Measurements from ENCODE around the gene IL22RA2.
A peak's percentile ranks its signal among the peaks of the same experiment; 100 is the strongest.
"Not testable (repeated sequence)": the region's sequence is repeated elsewhere in the genome, so short reads cannot be mapped to it uniquely, and the experiment has no call there.

Gene IL22RA2, protein sequence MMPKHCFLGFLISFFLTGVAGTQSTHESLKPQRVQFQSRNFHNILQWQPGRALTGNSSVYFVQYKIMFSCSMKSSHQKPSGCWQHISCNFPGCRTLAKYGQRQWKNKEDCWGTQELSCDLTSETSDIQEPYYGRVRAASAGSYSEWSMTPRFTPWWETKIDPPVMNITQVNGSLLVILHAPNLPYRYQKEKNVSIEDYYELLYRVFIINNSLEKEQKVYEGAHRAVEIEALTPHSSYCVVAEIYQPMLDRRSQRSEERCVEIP

DNA sequence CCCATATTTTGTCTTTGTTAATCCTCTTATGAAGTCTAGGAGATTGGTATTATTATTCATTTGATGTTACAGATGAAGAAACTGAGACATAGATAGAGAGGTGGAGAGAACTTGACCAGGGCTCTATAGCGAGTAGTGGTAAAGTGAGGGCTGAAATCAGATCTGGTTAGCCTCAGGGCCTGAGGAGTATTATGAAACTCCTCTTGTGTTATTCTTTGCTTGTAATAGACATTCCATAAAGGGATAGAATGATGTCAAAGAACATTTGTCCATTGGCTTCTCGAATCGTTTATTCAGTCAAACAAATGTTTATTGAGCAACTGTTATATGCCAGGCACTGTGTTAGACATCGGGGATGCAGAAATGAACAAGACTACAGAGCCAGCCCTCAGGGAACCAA lies at the start of gene IL22RA2:
Gene IL22RA2 (minus strand): TSS at position 144 of the 400 bp plus-strand sequence. CDS start 11,895 bp downstream, outside the sequence.
- no peak for DNase-seq (ENCODE audit: low read depth in 2 of 2)

DNA sequence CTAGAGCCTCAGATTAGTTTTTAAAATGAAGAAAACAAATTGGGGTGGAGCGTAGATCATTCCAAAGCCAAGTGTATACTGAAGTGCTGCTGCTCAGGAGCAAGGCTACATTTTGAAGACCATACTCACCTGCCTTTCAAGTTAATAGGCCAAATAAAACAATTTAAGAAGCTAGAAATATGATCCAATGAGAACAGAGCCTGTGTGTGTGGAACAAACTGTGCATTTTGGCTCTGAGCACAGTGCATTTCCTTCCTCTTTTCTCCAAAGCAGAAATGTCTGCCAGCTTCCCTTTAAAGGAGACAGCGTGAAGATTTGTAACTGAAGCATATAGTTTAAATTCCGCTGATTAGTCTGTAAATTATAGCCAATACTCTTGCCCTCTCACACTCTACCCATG lies 48.9 kb upstream of the IL22RA2 start:
- no peak for DNase-seq (ENCODE audit: low read depth in 2 of 2)

DNA sequence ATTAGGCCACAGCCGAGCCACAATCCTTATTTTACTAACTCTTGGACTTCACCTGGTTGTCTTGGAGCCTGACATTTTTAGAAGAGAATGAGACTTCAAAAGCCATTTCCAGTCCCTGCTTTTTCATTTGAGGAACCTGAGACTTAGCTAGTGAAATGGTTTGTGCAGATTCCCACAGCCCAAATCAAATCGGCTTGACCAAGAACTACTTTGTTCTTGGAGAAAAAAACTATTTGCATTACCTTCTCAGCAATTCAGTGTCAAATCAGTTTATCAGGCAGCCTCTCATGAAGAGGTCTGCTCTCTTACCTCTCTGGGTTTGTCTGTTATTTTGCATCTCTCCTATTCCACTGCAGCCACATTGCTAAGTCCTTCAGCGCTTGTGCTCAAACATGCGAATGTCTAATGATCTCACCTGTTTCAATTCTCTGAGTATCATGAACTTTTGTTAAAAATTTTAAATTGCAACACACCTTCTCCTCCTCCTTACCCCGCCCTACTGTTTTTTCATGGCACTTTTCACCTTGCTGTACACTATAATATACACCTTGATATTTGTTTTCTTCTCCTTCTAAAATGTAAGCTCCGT lies 46.3 kb upstream of the IL22RA2 start:
- no peak for DNase-seq (ENCODE audit: low read depth in 2 of 2)

DNA sequence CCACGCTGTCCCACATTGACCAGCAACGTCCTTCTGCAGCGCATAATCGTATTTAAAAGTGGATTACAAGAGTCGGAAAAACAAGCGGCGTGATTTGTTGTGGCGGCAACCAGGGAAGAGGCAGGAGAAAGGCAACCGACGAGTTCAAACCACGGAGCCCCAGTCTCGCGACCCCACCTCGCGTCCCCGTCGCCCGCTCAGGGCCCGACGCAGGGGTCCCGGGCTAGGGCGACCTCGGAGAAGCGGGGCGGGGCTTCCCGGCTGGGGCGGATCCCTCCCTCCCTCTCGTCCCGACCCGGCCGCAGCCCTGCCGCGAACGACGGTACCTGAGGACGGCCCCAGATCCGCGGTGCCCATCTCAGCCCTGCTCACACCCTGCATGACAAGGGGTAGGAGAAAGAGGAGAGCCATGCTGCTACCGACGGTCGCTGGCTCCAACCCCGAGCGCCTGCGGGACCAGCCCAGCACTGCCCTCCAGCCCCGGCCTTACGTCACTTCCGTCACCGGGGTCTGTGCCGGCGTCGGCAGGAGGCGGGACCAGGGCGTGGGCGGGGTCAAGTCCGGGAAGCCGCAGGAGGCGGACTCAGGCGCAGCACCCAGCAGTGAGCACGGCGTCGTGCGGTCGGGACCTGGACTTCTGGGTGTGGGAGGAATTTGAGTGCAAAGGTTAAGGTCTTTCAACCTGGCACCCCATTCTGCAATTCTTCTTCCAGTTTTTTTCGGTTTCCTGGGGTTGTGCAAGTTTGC lies 45.6 kb upstream of the IL22RA2 start, which contains the start of gene IFNGR1:
Gene IFNGR1 (minus strand): TSS at position 469 of the 747 bp plus-strand sequence. CDS start 58 bp downstream, at position 411.
- peak; percentile 87 to 89 for DNase-seq (ENCODE audit: low read depth in 2 of 2)

DNA sequence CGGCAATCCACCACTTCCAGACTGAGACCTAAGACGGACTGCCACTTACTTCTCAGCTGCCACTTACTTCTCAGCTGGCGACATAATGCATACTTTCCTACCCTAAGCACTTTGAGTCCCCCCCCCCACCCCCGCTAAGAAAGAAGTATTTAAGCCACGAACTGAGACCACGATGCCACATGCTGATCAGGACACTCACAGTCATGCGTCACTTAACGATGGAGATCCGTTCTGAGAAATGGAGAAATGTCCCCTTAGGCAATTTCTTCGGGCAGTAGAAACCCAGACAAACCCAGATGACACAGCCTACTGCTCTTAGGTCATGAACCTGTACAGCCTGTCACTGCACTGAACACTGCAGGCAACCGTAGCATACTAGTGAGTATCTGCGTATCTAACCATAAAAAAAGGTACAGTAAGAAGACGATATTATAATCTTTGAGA lies 45.1 kb upstream of the IL22RA2 start:
- DNase-seq (ENCODE audit: low read depth in 2 of 2), result peak in 1 of 2 donors; percentile 15

DNA sequence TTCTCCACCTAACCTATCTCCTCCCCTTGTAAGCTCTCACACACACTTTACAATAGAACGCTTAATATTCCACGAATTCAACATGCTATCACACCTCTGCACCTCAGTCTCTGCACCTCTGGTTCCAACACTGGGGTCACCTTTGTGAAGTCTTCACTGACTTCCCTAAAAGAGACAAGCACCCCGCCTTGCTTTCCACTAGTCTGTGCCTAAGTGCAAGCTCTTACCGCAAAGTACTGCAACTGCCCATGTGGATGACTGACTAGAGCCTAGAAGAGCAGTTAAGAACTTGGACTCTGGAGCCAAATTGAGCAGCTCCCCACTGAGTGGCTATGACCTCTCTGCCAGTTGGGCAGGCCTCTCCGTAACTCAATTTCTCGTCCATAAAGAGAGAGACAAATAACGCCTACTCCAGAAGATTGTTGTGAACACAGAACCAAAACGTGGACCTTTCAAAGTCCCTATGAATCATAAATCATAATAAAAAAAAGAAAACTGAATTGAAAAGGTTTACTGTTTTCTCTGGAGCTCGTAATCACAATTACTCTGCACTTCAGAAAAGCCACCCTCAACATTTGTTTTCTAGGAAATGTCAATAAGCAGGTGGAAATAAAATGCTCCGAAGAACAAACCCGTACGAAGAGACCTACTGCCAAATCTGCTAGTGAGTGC lies 44.5 kb upstream of the IL22RA2 start:
- DNase-seq (ENCODE audit: low read depth in 2 of 2), result no peak

DNA sequence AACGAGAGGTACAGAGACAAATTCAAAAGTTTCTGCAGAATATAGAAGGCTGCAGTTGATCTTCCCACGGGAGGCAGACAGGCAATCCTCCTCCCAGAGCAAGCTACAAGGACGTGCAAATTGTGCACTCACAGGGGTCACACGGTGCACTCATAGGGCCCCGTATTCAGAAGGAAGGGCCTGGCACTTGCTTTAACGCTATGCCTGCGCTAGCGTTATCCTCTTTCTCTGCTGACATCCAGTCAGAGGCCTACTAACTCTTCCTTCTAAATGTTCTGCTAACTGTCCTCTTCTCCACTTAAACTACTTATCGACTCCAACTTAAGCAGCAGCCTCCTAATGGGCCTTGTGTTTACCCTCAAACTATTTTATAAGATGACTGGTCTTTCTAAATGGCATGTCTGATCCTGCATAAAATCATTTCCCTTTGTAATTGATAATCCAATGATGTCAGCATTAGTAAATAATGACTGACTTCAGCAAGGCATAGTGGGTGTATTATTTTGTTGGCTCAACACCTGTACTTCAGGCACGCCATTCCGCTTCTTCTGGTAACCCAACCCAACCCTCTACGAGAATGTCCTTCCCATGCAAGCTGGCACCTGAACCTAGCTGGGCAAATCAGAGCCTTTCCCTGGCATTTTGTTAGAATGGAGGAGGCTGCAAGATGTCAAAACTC lies 43.6 kb upstream of the IL22RA2 start:
- DNase-seq (ENCODE audit: low read depth in 2 of 2), result no peak

DNA sequence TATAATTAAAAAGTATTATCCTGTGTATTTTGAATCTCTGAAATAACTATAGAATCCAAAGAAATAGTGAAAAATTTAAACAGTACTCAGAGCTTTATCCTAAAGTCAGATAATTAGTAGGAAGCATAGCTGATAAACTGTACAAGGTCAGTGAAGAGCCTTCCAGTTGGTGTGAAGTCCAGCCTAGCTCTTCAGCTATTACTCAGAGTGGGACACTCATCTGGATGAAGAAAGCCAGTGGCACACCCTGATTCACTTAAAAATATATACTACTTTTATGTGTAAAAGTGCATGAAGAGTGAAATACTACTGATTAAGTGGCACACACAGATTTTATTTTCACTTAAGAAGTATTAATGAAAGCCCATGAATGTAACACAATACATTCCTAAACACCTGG lies 42.7 kb upstream of the IL22RA2 start:
- no peak for DNase-seq (ENCODE audit: low read depth in 2 of 2)

DNA sequence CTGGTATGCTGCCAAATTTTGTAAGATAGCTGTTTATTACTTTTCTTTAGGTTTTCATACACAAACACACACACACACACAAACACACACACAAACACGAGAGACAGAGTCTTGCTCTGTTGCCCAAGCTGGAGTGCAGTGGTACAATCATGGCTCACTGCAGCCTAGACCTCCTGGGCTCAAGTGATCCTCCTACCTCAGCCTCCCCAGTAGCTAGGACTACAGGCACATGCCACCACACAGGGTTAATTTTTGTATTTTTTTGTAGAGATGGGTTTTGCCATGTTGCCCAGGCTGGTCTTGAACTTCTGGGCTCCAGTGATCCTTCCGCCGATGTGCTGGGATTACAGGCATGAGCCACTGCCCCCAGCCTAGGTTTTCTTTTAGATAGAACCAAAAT lies 42.2 kb upstream of the IL22RA2 start:
- not testable (repeated sequence) for DNase-seq (ENCODE audit: low read depth in 2 of 2)

DNA sequence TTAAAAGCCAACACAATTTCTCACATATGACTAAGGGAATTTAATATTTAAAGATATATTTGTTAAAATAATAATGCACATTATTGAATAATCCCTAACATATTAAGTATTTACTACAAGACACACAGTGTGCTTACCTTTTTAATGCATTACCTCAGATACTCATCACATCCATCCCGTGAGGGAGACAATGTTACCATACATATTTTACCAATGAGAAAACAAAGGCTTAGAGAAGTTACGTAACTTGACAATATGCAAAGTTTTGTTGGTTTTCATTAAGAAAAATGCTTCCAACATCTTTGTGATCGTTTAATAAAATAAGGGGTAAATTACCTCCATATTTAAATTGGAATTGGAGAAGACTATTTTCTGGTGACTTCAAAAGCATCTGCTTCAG lies 41.5 kb upstream of the IL22RA2 start:
- no peak for DNase-seq (ENCODE audit: low read depth in 2 of 2)

DNA sequence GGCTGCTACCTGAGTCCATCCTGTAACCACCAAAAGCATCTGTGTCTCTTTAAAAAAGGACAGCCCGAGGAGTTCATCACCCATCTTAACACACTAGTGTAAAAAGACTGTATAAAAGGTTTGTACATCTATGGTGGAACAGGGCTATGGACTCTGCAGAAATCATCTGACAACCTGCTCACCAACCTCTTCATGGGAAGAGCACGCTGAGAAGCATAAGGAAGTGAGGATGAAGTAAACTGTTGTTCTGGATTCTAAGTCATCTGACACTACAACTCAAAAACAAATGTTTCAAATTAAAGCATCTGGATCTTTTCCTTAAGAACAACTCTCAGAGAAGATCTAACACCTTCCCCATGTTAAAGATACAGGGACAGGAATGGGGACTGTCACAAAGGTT lies 40.4 kb upstream of the IL22RA2 start:
- no peak for DNase-seq (ENCODE audit: low read depth in 2 of 2)

DNA sequence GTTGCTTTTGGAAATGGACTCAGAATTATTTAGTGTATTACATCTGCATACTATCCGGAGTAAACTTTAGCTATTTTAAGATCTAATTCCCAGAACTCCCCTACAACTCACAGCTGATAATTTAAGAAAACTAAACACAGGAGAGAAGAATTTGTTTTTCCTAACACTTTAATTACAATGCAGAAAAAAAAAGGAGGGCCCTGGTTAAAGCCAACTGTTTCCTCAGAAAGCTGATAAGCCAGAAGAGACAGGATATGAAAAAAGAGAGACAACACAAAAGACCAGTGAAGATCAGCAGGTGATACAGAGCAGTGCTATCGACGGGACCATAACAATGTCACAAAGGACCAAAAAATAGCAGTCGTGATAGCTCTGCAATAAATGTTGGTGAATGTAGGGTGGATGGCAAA lies 39.9 kb upstream of the IL22RA2 start:
- DNase-seq (ENCODE audit: low read depth in 2 of 2), result no peak

DNA sequence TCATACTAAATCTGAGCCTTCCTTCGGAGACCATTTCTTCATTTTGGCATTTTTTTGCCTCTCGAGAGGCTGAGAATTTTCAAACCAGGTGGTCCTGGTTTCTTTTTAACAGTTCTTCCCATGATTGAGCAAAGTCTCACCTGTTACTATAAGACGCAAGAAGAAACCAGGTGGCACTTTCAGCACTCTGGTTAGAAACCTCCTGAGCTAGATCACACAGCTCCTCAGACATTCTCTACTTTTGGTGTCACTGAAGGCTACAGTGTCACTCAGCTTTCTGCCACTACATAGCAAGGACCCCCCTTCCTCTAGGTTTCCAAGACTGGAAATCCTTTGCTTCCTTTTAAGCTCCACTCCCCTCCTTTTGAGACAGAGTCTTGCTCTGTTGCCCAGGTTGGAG lies 38.5 kb upstream of the IL22RA2 start:
- no peak for DNase-seq (ENCODE audit: low read depth in 2 of 2)

DNA sequence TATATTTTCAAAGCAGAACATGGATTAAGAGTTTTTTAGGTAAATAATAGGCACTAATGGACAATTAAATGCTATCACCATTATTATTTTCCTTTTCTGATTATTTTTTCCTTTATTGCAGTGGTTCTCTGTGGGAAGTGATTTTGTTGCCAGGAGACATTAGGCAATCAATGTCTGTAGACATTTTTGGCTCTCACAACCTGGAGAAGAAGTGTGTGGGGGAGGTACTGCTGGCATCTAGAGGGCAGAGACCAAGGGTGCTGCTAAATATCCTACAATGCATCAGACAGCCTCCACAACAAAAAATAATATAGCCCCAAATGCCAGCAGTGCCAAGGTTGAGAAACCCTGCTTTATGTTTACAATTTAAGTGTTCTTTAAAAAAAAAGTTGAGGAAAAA lies 37.5 kb upstream of the IL22RA2 start:
- no peak for DNase-seq (ENCODE audit: low read depth in 2 of 2)

DNA sequence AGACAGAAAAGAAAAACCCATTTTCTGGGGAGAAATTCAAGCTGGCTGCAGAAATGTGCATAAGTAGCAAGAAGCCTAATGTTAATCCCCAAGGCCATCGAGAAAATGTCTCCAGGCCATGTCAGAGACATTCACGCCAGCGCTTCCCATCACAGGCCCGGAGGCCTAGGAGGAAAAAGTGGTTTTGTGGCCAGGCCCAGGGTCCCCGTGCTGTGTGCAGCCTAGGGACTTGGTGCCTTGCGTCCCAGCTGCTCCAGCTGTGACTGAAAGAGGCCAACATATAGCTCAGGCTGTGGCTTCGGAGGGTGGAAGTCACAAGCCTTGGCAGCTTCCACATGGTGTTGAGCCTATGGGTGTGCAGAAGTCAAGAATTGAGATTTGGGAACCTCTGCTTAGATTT lies 34.8 kb upstream of the IL22RA2 start:
- no peak for DNase-seq (ENCODE audit: low read depth in 2 of 2)

DNA sequence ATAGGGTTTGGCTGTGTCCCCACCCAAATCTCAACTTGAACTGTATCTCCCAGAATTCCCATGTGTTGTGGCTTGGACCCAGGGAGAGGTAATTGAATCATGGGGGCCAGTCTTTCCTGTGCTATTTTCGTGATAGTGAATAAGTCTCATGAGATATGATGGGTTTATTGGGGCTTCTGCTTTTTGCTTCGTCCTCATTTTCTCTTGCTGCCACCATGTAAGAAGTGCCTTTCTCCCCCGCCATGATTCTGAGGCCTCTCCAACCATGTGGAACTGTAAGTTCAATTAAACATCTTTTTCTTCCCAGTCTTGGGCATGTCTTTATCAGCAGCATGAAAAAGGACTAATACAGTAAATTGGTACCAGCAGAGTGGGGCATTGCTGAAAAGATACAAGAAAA lies 34.0 kb upstream of the IL22RA2 start:
- DNase-seq (ENCODE audit: low read depth in 2 of 2), result not testable (repeated sequence)

DNA sequence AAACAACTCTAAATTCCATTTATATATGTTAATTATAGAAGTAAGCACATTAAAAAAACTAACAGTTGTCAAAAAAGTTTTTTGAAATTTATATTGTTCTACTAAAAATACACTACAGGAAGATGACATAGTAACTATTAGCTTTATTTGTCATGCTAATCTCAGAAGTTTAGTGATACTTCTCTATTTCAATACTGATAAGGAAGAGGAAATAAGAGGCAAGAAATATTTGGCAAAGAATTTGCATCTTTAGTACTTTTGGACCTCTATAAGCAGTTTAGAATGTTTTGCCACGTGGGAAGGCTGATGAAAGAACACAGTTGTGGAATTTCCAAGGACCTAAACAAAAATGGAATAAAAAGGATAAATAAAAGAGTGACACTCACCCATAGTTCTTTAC lies 33.1 kb upstream of the IL22RA2 start:
- no peak for DNase-seq (ENCODE audit: low read depth in 2 of 2)

DNA sequence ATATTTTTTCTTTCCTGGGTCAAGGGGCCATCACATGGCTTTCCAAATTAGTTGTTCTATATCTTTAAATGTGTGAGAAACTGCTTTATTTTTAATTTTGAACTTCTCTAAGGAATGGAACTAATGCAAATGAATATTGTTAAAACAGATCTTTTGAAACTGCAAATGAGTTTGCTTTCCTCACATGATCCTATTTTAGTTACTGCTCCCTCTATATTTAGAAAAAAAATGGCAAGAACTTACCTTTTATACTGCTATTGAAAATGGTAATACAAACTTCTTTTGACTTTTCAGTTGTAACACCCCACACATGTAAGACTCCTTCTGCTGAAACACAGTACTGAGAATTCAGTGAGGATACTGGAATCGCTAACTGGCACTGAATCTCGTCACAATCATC lies 29.8 kb upstream of the IL22RA2 start:
- DNase-seq (ENCODE audit: low read depth in 2 of 2), result no peak

DNA sequence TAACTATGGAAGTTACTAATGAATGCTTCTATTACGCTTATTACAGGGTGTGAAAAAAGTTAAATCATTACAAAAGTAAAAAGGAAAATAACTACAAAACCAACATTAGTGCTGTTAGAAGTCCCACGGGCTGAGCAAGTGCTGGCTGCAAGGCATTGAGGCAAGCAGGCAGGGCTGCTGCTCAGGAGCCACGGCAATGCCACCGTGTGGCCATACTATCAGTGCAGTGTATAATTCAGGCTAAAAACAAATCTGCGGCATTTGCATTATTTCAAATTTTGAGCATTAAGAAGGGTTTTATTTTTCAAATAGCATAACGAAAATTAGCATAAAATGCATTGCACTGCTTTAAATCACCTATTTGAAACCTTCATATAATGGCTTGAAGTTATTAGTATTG lies 28.6 kb upstream of the IL22RA2 start:
- no peak for DNase-seq (ENCODE audit: low read depth in 2 of 2)

DNA sequence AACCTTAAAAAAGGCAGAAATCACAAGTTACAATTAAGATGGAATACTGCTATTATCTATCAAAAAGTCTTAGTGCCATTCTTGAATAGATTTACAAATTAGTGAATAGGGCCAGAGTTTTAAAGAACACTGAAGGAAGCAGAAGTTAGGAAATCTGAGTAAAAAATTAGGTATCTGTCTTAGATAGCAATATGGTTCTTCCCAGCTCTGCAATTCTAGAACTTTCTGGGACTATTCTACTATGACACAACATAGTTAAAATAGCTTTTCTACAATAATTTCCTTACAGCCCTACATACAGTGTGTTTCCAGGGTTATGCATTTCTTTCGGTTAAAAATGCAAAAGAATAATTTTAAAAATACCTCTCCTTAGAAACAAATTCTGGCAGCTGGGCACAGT lies 27.6 kb upstream of the IL22RA2 start:
- no peak for DNase-seq (ENCODE audit: low read depth in 2 of 2)

DNA sequence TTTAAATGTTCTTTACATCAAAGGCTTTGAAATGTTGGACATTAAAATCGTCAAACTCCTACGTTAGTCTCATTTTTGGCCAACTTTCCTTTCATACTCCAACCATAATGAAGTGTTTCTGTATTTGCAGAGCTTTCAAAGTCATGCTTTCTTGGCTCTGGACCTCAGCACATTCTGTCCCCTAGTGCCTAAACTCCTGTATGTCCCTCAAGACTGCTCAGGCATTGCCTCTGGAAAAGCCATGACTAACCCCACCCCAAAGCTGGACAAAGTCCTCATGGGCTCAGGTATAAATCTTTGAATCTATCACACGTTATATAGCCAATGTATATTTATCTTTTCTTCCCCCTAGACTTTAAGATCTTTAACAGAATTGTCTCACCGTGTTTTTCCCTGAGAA lies 26.8 kb upstream of the IL22RA2 start:
- DNase-seq (ENCODE audit: low read depth in 2 of 2), result no peak

Data from stimulated activated CD8-positive, alpha-beta memory T cell treated with anti-CD3 and anti-CD28 coated beads, Interleukin-15, amount 100 ng/mL, for 4 hours (primary cell).